Body of pancreas (tissue), 4 donors: ENCODE results near the gene PDCD2. TPM values are rescaled to one million over a fixed set of nuclear protein-coding genes. Genes with fewer than 3 reads are reported as not detected.
"Not testable (repeated sequence)": the region's sequence is repeated elsewhere in the genome, so short reads cannot be mapped to it uniquely, and the experiment has no call there.

ENCODE experiments used
- ATAC-seq: fragments of 150-250 bp; one replicate; pipeline ENCODE4 v1.9.1; 2016
- DNase-seq, 4 donors: peaks; one replicate each; pipeline ENCODE4 v3.0.0-alpha.2; 2019
- H3K27ac ChIP-seq, 4 donors: fragments of 200-600 bp; sonication (generic); 1 replicate in 3 of 4; 2 replicates in 1 of 4; pipeline versions ENCODE4 v1.5.1 to v1.6.1; 2016 to 2019; ENCODE audit warnings: mild to moderate bottlenecking in 1 of 4, mixed read lengths in 1 of 4, moderate library complexity in 1 of 4
- H3K27me3 ChIP-seq, 2 donors: fragments of 200-600 bp; sonication (generic); one replicate each; pipeline ENCODE4 v1.6.0; 2016; ENCODE audit warnings: mild to moderate bottlenecking in 1 of 2
- H3K36me3 ChIP-seq, 2 donors: fragments of 200-600 bp; sonication (generic); replicated peaks in 1 of 2; 2 replicates each; pipeline ENCODE4 v1.5.1; 2016; ENCODE audit warnings: low read depth in 2 of 2; ENCODE audit not compliant: insufficient read depth in 1 of 2
- H3K4me1 ChIP-seq: fragments of 200-600 bp; sonication (generic); one replicate; pipeline ENCODE4 v1.6.0; 2016
- H3K4me3 ChIP-seq, 2 donors: fragments of 200-600 bp; sonication (generic); 1 replicate in 1 of 2; 2 replicates in 1 of 2; pipeline ENCODE4 v1.5.1; 2016 to 2019
- H3K9me3 ChIP-seq, 3 donors: fragments of 200-600 bp; sonication (generic); 1 replicate in 2 of 3; 2 replicates in 1 of 3; pipeline ENCODE4 v1.5.1; 2016
- CTCF ChIP-seq, 7 experiments: fragments of 450-650 bp in 4 of 7; fragments of 200-600 bp in 3 of 7; sonication (generic) in 3 of 7; IDR thresholded peaks; one replicate each; pipeline ENCODE4 v1.5.1; 2016 to 2019; ENCODE audit warnings: antibody characterized with exemption in 7 of 7
- POLR2A ChIP-seq, 3 donors: fragments of 450-650 bp; IDR thresholded peaks; one replicate each; pipeline ENCODE4 v1.6.1; 2016; ENCODE audit warnings: antibody characterized with exemption in 3 of 3, mild to moderate bottlenecking in 2 of 3
- WGBS, 2 donors: methylation state at CpG; one replicate each; pipeline ENCODE4 v1.1.5; 2017; 5-methylcytosine and 5-hydroxymethylcytosine counted together
- intact Hi-C: fragments of 100-400 bp; cut with DNase I; formaldehyde crosslinking; loops from one replicate; pipeline ENCODE4 v1.15.1; 2023
- total RNA-seq, 2 donors: library from RNA; depleted of rRNA; stranded (reverse); fragments of >200 nt; gene quantifications; one replicate each; pipeline ENCODE4 v1.1.0, GENCODE V29; 2016

The PDCD2 gene
- total RNA-seq, 2 donors from 2014 or later = 41.5 to 65.6 TPM

- H3K4me3 ChIP-seq = no peak overlapping the region
- H3K9me3 ChIP-seq = no peaks in the 10 kb centered on the region
- H3K4me1 ChIP-seq = no peaks in the 10 kb centered on the region
- TF ChIP-seq POLR2A (IDR thresholded peaks at IDR 0.05) (no peak), CTCF (IDR thresholded peaks at IDR 0.05) (peak; percentile 79 to 89 (median 83))
- intact Hi-C loops = loop anchor here (10.0 kb wide), 2 partner anchors 705 to 745 kb away; no protein-coding TSS in a partner anchor
- DNase-seq (peak; percentile 81 to 87 (median 84)), ATAC-seq (peak; percentile 91)
- no peaks in the 10 kb centered on the region for H3K27me3 ChIP-seq
- peaks cover 0 to 6% of the 10 kb centered on the region in 2 donors for H3K36me3 ChIP-seq
- no peak overlapping the region for H3K27ac ChIP-seq
- WGBS, 2 donors = 27 to 42% methylated on average over 4 to 5 of the region's 5 CpGs
Measured at GRCh38 chr6:170529839-170530469, 54.5 kb downstream of the PDCD2 start.

- H3K36me3 ChIP-seq, H3K9me3 ChIP-seq, H3K4me3 ChIP-seq, DNase-seq, H3K27ac ChIP-seq, H3K4me1 ChIP-seq, ATAC-seq, H3K27me3 ChIP-seq: not testable (repeated sequence)
- WGBS, 2 donors = 95 to 99% methylated on average over 5 of the region's 5 CpGs
- intact Hi-C loops = loop anchor here (10.0 kb wide), 2 partner anchors 703 to 743 kb away; no protein-coding TSS in a partner anchor
Measured at GRCh38 chr6:170527995-170528394, 56.4 kb downstream of the PDCD2 start.

DNA sequence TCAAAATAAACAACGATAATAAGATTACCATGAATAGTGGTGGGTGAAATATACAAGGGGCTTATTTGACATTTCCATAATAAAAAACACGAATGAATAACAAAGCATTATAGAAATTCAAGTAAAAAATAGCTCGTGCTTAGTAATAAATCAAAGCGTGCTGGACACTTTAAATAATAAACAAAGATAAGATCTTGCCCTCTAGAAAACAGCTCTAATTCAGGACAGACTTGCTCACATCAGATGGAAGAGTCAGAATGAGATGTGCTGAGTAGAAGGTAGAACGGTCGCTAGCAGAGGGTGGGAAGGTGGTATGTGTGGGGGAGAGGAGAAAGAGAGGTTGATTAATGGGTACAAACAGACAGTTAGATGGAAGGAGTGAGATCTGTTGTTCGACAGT, 58.6 kb downstream of the PDCD2 start:
- ATAC-seq = no peak
- 63 to 66% methylated on average over 7 of the region's 7 CpGs for WGBS, 2 donors
- Histone ChIP-seq H3K36me3 (no peaks in the 10 kb centered on the region), H3K4me3 (no peak overlapping the region), H3K4me1 (no peaks in the 10 kb centered on the region), H3K9me3 (no peaks in the 10 kb centered on the region), H3K27ac (no peak overlapping the region), H3K27me3 (no peaks in the 10 kb centered on the region)
- no peak for TF ChIP-seq CTCF (IDR thresholded peaks at IDR 0.05)
- no peak for TF ChIP-seq POLR2A (IDR thresholded peaks at IDR 0.05)
- intact Hi-C loops = loop anchor here (10.0 kb wide), 2 partner anchors 701 to 741 kb away; no protein-coding TSS in a partner anchor
- no peak for DNase-seq

Other genes with a start within 250 kb of the PDCD2 start
- gene PSMB1, start 31.3 kb downstream of the PDCD2 start, total RNA-seq = 10 to 100 TPM; 39.9 to 80.9 TPM
- 10 to 100 TPM in 1 of 2 donors, 1 to 10 TPM in 1; 8.6 to 10.4 TPM for gene TBP, start 30.3 kb downstream of the PDCD2 start, total RNA-seq